GM21528 (cell line): ENCODE measurements around the gene SGSH.
"Not testable (repeated sequence)": the region's sequence is repeated elsewhere in the genome, so short reads cannot be mapped to it uniquely, and the experiment has no call there.

Experiments used
- ATAC-seq: cut with Tn5 transposase; IDR thresholded peaks from one replicate; pipeline ENCODE4 v1.9.1; 2021; ENCODE audit warnings: mild to moderate bottlenecking, moderate library complexity; ENCODE audit not compliant: unreplicated experiment, low FRiP score

SGSH gene

DNA sequence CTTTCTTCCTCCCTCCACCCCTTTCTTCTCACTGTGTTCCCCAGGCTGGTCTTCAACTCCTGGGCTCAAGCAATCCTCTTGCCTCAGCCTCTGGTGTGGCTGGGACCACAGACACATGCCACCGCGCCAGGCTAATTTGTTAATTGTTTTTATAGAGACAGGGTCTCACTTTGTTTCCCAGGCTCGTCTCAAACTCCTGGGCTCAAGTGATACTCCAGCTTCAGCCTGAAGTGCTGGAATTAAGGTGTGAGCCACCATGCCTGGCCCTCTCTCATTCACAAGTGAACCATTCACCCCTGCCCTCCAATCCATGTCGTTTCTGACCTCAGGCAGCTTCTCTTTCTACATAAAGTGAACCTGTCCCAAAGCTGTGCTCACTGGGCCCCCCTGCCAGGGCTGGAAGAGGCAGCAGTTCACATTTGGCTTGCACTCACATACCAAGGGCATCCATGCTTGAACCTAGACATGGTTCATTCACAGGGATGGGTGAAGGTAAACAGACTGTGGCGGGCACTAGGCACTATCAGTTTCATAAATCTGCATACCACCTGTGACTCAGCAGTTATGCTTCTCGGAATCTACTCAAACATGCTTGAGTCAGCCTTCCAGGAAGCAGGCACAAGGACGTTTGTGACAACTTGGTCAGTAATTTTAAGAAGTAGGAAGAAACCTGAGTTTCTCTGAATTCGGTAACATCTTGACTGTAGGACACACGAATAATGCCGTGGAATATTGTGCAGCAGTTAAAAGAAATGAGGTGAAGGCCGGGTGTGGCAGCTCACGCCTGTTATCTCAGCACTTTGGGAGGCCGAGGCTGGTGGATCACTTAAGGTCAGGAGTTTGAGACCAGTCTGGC is 34.5 kb upstream of the SGSH start:
- ATAC-seq: no peak

GRCh38 chr17:80253631-80254395 is 33.7 kb upstream of the SGSH start:
- ATAC-seq: no peak

DNA sequence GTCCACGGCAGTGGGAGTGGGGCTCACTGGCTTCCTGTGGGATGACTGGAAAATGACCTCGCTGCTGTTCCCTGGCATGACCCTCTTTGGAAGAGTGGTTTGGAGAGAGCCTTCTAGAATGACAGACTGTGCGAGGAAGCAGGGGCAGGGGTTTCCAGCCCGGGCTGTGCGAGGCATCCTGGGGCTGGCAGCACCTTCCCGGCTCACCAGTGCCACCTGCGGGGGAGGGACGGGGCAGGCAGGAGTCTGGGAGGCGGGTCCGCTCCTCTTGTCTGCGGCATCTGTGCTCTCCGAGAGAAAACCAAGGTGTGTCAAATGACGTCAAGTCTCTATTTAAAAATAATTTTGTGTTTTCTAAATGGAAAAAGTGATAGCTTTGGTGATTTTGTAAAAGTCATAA is 32.7 kb upstream of the SGSH start:
- ATAC-seq: no peak

- ATAC-seq: no peak
Measured at GRCh38 chr17:80251966-80252365, 31.8 kb upstream of the SGSH start.

DNA sequence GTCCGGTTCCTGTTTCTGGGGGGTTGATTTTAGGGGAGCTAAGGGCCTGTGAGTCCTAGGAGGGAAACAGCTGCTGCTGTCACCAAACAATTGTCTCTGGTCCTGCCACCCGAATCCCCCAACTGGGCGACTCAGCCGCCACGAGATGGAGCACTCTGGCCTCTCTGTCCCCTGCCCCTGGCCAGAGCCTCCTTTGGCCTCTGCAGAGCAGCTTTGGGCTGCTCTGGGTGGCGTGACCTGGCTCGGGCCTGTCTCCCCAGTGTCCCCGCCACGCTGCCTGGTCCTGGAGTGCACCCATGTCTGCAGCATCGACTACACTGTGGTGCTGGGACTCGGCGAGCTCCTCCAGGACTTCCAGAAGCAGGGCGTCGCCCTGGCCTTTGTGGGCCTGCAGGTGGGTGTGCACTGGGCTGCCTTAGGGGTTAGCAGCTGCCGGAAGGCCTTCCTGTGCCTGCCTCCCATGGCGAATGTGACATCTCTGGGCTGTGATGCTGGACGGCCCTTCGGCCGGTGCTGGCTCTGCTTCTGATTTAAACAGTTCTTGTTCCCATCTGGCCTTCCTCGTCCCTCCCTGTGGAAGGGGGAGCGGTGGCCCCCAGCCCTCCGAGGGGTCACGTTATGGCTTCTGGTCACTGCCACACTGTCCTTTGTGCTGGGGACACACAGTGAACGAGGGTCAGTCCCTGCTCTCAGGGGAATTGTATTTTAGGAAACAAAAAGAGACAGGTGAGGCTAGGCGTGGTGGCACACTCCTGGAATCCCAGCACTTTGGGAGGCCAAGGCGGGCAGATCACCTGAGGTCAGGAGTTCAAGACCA is 29.0 kb upstream of the SGSH start:
- no peak for ATAC-seq

DNA sequence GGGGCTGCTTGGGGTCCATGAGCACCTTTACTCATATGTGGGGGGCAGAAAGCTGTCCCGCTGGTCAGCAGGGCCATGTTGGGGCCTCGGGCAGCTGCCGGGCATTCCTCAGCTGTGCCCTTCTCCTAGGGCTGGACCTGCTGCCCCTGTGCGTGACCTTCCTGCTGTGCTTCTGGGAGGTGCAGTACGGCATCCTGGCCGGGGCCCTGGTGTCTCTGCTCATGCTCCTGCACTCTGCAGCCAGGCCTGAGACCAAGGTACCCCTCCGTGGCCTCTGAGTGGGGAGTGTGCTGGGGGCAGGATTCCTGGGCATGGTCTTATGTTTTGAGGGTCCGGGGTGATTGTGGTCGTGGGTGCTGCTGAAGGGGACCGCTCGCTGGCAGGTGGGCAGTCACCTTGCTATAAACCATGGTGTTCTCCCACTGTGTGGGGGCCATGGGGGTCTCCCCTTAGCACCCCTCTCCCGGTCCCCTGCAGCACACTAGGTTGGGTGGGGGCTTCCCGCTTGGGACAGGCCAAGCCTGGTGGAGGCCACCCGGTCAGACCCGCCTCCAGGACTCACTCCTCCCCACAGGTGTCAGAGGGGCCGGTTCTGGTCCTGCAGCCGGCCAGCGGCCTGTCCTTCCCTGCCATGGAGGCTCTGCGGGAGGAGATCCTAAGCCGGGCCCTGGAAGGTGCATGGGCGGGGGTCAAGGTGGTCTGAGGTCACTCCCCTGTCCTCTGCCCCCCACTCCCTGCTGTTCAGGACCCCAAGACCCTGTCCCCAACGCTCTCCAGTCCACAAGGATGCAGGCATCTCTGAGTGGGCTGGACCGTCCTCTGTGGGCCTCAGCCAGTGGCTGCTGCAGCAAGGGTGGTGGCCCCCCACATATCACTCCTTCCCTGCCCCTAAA is 28.1 kb upstream of the SGSH start:
- no peak for ATAC-seq

GRCh38 chr17:80247561-80247960 is 27.4 kb upstream of the SGSH start:
- no peak for ATAC-seq

DNA sequence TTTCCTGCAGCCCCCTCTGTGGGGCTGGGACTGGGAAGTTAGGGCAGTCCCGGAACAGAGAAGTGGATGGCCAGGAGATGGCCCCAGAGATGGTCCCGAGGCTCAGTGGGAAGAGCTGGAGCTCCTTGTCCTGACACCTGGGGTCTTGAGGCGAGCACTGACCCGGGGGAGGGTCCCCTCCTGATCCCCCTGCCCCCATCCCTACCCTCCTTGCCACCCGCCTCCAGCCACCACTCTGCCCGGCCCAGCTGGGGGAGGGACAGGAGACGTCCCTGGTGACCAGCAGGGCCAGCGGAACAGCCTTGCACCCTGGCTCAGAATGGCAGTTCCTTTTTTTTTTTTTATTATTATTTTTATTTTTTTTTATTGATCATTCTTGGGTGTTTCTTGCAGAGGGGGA is 26.6 kb upstream of the SGSH start:
- ATAC-seq: no peak

GRCh38 chr17:80246266-80246681 is 26.1 kb upstream of the SGSH start:
- no peak for ATAC-seq

- no peak for ATAC-seq
Measured at GRCh38 chr17:80245566-80246265, 25.6 kb upstream of the SGSH start.

- no peak for ATAC-seq
Measured at GRCh38 chr17:80244871-80245509, 24.9 kb upstream of the SGSH start.

GRCh38 chr17:80244448-80244847 is 24.3 kb upstream of the SGSH start:
- ATAC-seq: not testable (repeated sequence)

GRCh38 chr17:80243526-80244433 is 23.6 kb upstream of the SGSH start:
- ATAC-seq: no peak

GRCh38 chr17:80242505-80242904 is 22.4 kb upstream of the SGSH start:
- ATAC-seq: no peak

DNA sequence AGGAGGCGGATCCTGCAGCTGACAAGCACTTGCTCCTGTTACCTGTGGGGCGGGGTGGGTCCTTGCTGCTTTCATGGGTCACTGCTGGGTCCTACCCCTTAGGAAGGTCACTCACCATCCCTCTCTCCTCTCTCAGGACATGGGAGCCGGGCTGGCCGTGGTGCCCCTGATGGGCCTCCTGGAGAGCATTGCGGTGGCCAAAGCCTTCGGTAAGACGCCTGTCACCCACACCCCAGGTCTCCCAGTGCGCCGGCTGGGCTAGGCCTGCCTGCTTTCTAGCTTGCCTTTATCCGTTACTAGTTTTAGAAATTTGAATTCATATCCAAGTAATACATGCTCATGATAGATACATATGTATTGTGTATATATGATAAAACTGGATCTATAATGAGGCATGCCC is 17.3 kb upstream of the SGSH start:
- ATAC-seq: no peak

DNA sequence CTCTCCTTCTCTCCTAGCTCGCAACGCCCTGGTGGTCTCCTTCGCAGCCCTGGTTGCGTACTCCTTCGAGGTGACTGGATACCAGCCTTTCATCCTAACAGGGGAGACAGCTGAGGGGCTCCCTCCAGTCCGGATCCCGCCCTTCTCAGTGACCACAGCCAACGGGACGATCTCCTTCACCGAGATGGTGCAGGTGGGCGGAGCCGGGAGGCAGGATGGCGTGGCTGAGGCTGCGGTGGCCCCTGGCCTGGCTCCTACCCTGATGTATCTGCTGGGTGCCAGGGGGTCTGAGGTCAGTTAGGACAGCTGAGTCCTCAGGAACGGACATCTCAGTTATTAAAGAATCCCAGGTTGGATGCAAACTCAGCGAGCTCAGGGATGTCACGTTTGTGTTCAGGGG is 16.8 kb upstream of the SGSH start:
- ATAC-seq: no peak

DNA sequence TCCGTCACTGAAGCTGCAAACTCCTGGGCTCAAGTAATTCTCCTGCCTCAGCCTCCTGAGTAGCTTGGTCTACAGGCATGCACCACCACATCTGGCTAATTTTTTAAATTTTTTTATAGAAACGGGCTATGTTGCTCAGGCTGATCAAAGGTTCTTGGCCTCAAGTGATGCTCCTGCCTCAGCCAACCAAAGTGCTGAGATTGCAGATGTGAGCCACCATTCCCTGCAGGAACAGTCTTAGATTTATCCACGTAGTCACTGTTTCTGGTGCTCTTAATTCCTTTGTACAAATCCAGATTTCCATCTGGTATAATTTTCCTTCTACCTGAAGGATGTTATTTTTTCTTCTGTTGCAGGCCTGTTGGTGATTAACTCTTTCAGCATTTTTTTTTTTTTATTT is 13.1 kb upstream of the SGSH start:
- ATAC-seq: no peak

GRCh38 chr17:80232438-80232837 is 12.3 kb upstream of the SGSH start:
- ATAC-seq: no peak
